MM.1S (cell line): ENCODE data around the gene EYA2.

ENCODE experiments used
- DNase-seq: peaks from one replicate; pipeline ENCODE4 v3.0.0-alpha.2; 2015
- H2AFZ ChIP-seq: fragments of 300-600 bp; sonication (generic); 2 replicates; pipeline ENCODE4 v1.6.0; 2016; ENCODE audit warnings: antibody characterized with exemption, low read length
- H3F3A ChIP-seq: fragments of 300-600 bp; sonication (generic); 2 replicates; pipeline ENCODE4 v1.6.1; 2016; ENCODE audit warnings: mild to moderate bottlenecking, antibody characterized with exemption, low read length, moderate library complexity, mixed read lengths; ENCODE audit not compliant: insufficient read depth
- H3K27ac ChIP-seq: fragments of 300-600 bp; sonication (generic); 2 replicates; pipeline ENCODE4 v1.5.1; 2016; ENCODE audit warnings: mild to moderate bottlenecking, low read length
- H3K27me3 ChIP-seq: fragments of 300-600 bp; sonication (generic); replicated peaks from 2 replicates; pipeline ENCODE4 v1.6.0; 2016; ENCODE audit warnings: low read length; ENCODE audit not compliant: insufficient read depth
- H3K36me3 ChIP-seq: fragments of 300-600 bp; sonication (generic); replicated peaks from 2 replicates; pipeline ENCODE4 v1.6.1; 2016; ENCODE audit warnings: mild to moderate bottlenecking, low read length, mixed read lengths; ENCODE audit not compliant: insufficient read depth
- H3K4me1 ChIP-seq: fragments of 300-600 bp; sonication (generic); 2 replicates; pipeline ENCODE4 v1.6.1; 2016; ENCODE audit warnings: low read length, mixed read lengths
- H3K4me2 ChIP-seq: fragments of 300-600 bp; sonication (generic); 2 replicates; pipeline ENCODE4 v1.6.0; 2016; ENCODE audit warnings: low read depth, low read length
- H3K4me3 ChIP-seq: fragments of 300-600 bp; sonication (generic); 2 replicates; pipeline ENCODE4 v1.5.1; 2016; ENCODE audit warnings: low read length, mixed read lengths
- H3K79me2 ChIP-seq: fragments of 300-600 bp; sonication (generic); 2 replicates; pipeline ENCODE4 v1.6.1; 2016; ENCODE audit warnings: mixed run types, low read length, mixed read lengths
- H3K9ac ChIP-seq: fragments of 300-600 bp; sonication (generic); 2 replicates; pipeline ENCODE4 v1.6.1; 2016; ENCODE audit warnings: low read length, mixed read lengths
- H3K9me2 ChIP-seq: fragments of 300-600 bp; sonication (generic); replicated peaks from 2 replicates; pipeline ENCODE4 v1.6.1; 2016; ENCODE audit warnings: mild to moderate bottlenecking, low read length, mixed read lengths; ENCODE audit not compliant: insufficient read depth
- H3K9me3 ChIP-seq: fragments of 300-600 bp; sonication (generic); replicated peaks from 2 replicates; pipeline ENCODE4 v1.6.1; 2016; ENCODE audit warnings: mild to moderate bottlenecking, low read length, mixed read lengths; ENCODE audit not compliant: insufficient read depth
- H4K20me1 ChIP-seq: fragments of 300-600 bp; sonication (generic); 2 replicates; pipeline ENCODE4 v1.6.1; 2016; ENCODE audit warnings: mild to moderate bottlenecking, low read length, moderate library complexity, mixed read lengths; ENCODE audit not compliant: insufficient read depth
- CTCF ChIP-seq: fragments of 300-600 bp; sonication (generic); IDR thresholded peaks from 2 replicates; pipeline ENCODE4 v1.5.1; 2016; ENCODE audit warnings: antibody characterized with exemption, low read length, mixed read lengths
- EZH2 ChIP-seq: fragments of 300-600 bp; sonication (generic); optimal IDR thresholded peaks from 2 replicates; pipeline ENCODE3; 2017; ENCODE audit warnings: low read depth, mild to moderate bottlenecking, antibody characterized with exemption, low read length, mixed read lengths
- EZH2phosphoT487 ChIP-seq: fragments of 300-600 bp; sonication (generic); IDR thresholded peaks from 2 replicates; pipeline ENCODE4 v1.6.1; 2018; ENCODE audit warnings: antibody characterized with exemption, low read length

EYA2 gene

GRCh38 chr20:47117773-47118172 is 223.1 kb downstream of the EYA2 start:
- Histone ChIP-seq H3K27ac (no peak overlapping the region), H3K79me2 (no peaks in the 10 kb centered on the region), H3K4me2 (no peak overlapping the region), H3K4me1 (no peaks in the 10 kb centered on the region), H3K4me3 (no peak overlapping the region), H4K20me1 (no peaks in the 10 kb centered on the region), H3K9me2 (no peaks in the 10 kb centered on the region), H3F3A (no peaks in the 10 kb centered on the region), H3K9ac (no peak overlapping the region), H3K9me3 (no peaks in the 10 kb centered on the region), H2AFZ (no peak overlapping the region), H3K27me3 (0 out of 2 replicates have a peak, but pooled peaks cover 7% of the 10 kb centered on the region), H3K36me3 (no peaks in the 10 kb centered on the region)
- no peak for TF ChIP-seq EZH2phosphoT487
- no peak for TF ChIP-seq CTCF
- TF ChIP-seq EZH2, result no peak
- DNase-seq, result no peak

GRCh38 chr20:47118206-47118605 is 223.6 kb downstream of the EYA2 start:
- no peak overlapping the region for H3K27ac ChIP-seq
- H4K20me1 ChIP-seq, result no peaks in the 10 kb centered on the region
- no peaks in the 10 kb centered on the region for H3K9me3 ChIP-seq
- no peaks in the 10 kb centered on the region for H3K79me2 ChIP-seq
- no peaks in the 10 kb centered on the region for H3F3A ChIP-seq
- H2AFZ ChIP-seq, result no peak overlapping the region
- no peaks in the 10 kb centered on the region for H3K4me1 ChIP-seq
- H3K9me2 ChIP-seq, result no peaks in the 10 kb centered on the region
- no peaks in the 10 kb centered on the region for H3K36me3 ChIP-seq
- DNase-seq, result no peak
- H3K9ac ChIP-seq, result no peak overlapping the region
- no peak overlapping the region for H3K4me3 ChIP-seq
- 0 out of 2 replicates have a peak, but pooled peaks cover 7% of the 10 kb centered on the region for H3K27me3 ChIP-seq
- TF ChIP-seq EZH2, result no peak
- H3K4me2 ChIP-seq, result no peak overlapping the region

GRCh38 chr20:47118641-47119040 is 224.0 kb downstream of the EYA2 start:
- Histone ChIP-seq H3F3A (no peaks in the 10 kb centered on the region), H3K27ac (no peak overlapping the region), H3K4me1 (no peaks in the 10 kb centered on the region), H4K20me1 (no peaks in the 10 kb centered on the region), H3K27me3 (0 out of 2 replicates have a peak, but pooled peaks cover 7% of the 10 kb centered on the region), H3K9ac (no peak overlapping the region), H3K4me3 (no peak overlapping the region), H3K9me2 (no peaks in the 10 kb centered on the region), H3K9me3 (no peaks in the 10 kb centered on the region), H3K36me3 (no peaks in the 10 kb centered on the region), H3K79me2 (no peaks in the 10 kb centered on the region), H2AFZ (no peak overlapping the region), H3K4me2 (no peak overlapping the region)
- DNase-seq, result no peak
- TF ChIP-seq CTCF (no peak), EZH2 (no peak), EZH2phosphoT487 (no peak)

DNA sequence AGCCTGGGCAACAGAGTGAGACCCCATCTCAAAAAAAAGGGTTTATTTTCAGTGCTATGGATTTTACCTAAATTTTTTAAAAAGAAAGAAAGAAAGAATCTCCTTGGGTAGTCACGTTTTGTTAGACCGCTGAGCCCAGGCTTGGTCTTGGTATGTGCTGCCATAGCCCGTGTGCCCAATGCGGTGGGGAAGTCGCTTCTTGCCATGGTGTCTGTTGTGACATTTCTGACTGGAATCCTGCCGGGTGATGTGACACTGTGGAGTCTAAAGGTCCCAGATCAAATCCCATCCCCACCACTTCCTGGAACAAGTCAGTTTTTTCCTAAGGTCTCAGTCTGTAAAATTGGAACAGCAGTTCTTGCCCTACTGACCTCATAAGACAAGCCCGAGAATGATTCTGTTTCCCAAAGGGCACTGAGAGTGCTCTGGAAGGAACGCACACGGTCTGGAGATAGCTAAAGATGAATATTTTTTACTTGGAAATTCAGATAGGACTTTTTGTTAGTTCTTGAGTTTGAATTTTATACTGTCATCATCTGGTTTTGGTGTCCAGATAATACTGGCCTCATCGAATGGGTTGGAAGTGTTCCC is 225.8 kb downstream of the EYA2 start:
- H3K9me3 ChIP-seq, result no peaks in the 10 kb centered on the region
- H3K4me3 ChIP-seq, result no peak overlapping the region
- no peaks in the 10 kb centered on the region for H4K20me1 ChIP-seq
- no peak overlapping the region for H2AFZ ChIP-seq
- H3K9ac ChIP-seq, result no peak overlapping the region
- DNase-seq, result no peak
- H3F3A ChIP-seq, result no peaks in the 10 kb centered on the region
- TF ChIP-seq EZH2 (no peak), CTCF (no peak), EZH2phosphoT487 (no peak)
- H3K27ac ChIP-seq, result no peak overlapping the region
- H3K4me2 ChIP-seq, result no peak overlapping the region
- H3K27me3 ChIP-seq, result 0 out of 2 replicates have a peak, but pooled peaks cover 7% of the 10 kb centered on the region
- no peaks in the 10 kb centered on the region for H3K36me3 ChIP-seq
- no peaks in the 10 kb centered on the region for H3K79me2 ChIP-seq
- no peaks in the 10 kb centered on the region for H3K4me1 ChIP-seq
- H3K9me2 ChIP-seq, result no peaks in the 10 kb centered on the region
